ENCODE results near the gene CASTOR1. TPM values are rescaled to one million over a fixed set of nuclear protein-coding genes. Genes with fewer than 3 reads are reported as not detected.

The CASTOR1 gene
- total RNA-seq, 1 donor from 2014 or later = 8.2 TPM

GRCh38 chr22:30276039-30276438, 13.3 kb downstream of the CASTOR1 start:
- DNase-seq (ENCODE audit: missing footprints) (peak; percentile 33), ATAC-seq (no peak)
- intact Hi-C loops (cut with DNase I) = loop anchor here (5.0 kb wide), 1 partner anchor 111 kb away; the partner anchor contains the start of gene RNF215

GRCh38 chr22:30275625-30276024, 13.7 kb downstream of the CASTOR1 start:
- intact Hi-C loops (cut with DNase I) = loop anchor here (5.0 kb wide), 1 partner anchor 112 kb away; the partner anchor contains the start of gene RNF215
- ATAC-seq (no peak), DNase-seq (ENCODE audit: missing footprints) (no peak)

DNA sequence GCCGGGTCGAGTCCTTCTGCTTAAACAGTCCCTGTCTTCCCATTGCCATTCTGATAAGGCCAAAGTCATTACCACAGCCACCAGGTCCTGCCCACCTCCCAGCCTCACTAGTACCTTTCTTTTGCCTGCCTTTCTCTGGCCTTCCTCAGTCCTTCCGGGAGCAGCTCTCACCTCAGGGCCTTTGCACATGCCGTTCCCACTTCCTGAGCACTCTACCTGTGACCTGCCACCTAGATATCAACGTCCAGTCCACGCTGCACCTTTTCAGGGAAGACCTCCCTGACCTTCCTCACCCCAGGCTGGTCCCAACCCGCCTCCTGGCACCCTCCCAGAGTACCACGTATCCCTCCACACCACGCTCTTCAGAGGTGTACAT, 14.9 kb downstream of the CASTOR1 start:
- DNase-seq (ENCODE audit: missing footprints) = no peak
- intact Hi-C loops (cut with DNase I) = no loop called here

DNA sequence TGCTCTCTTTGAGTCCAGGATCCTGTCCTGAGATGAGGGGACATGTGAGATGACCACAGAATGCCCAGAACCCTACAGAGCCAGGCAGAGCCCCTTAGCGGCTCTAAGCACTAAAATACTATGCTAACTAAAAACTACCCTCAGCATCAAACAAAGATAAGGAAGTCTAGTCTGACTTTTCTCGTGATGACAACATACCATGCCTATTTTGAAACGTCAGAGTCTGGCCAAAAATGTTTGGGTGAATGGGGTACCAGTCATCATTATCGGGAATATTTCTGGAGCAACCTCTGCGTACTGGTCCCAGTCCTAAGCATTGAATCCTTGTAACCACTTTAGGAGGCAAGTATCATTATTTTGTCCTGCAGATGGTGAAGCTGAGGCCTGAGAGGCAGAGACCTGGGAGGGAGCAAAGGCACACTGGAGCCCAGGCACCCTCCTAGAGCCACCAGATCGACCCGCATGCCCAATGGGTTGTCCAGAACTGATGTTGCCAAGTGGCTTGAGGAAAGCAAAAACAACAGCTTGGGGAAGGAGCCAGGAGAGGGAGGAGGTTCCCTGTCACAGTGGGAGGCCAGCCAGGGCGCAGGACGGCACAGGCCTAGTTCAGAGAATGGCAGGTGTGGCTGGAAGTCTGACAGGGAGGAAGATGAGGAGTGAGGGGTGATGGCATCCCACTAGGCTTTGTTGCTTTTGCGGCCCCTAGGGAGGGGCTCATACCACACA, 15.4 kb downstream of the CASTOR1 start:
- intact Hi-C loops (cut with DNase I) = no loop called here
- DNase-seq (ENCODE audit: missing footprints) (peak; percentile 45), ATAC-seq (no peak)

More for the DNA sequence above, 14.9 kb downstream of the CASTOR1 start:
- no peak for ATAC-seq

DNA sequence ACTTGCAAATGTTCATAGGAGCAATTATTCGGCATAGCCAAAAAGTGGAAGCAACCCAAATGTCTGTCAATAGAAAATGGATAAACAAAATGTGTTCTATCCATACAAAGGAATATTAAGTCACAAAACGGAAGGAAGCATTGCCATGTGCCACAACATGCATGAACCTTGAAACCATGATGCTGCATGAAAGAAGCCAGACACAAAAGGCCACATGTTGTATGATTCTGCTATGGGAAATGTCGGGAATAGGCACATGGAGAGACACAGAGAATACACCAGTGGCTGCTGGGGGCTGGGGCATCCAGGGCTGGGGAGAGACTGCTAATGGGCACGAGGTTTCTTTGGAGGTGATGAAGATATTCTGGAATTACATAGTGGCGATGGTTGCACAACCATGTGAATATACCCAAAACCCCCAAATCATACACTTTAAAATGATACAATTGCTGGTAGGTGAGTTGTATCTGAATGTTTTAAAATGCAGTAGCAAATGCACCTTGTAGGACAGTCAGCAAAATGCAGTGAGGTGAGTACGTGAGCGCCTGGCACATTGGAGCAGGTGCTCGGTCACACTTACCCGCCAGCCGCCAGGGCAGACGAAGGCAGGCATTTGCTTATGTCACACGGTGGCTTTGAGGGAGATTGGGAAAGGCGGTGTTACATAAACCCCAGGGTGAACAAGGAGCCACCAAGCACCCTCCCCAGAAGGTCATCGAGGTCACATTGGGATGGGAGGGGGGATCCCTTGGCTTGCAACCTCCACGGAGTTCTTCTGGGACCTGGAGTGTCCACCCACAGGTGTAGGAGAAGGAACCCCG, 16.3 kb downstream of the CASTOR1 start:
- ATAC-seq (no peak), DNase-seq (ENCODE audit: missing footprints) (peak; percentile 60)
- intact Hi-C loops (cut with DNase I) = no loop called here

GRCh38 chr22:30270832-30271231, 18.5 kb downstream of the CASTOR1 start:
- DNase-seq (ENCODE audit: missing footprints) = peak; percentile 93
- intact Hi-C loops (cut with DNase I) = no loop called here

DNA sequence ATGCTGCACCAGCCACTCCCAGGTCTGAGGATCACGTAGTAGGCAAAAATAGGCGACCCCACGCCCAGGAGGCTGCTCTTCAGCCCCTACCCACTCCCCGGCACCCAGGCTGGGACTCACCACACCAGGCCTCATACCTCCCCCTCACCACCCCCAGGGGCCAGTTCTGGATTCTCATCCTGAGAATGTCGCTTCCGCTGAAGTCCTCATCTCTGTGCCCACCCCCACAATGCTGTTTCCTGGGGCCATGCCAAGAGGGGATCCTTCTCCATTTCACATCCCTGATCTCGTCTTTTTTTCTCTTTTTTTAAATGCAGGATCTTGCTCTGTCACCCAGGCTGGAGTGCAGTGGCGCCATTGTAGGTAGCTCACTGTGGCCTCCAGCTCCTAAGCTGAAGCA, 21.0 kb downstream of the CASTOR1 start:
- ATAC-seq (no peak), DNase-seq (ENCODE audit: missing footprints) (peak; percentile 20)
- intact Hi-C loops (cut with DNase I) = no loop called here

More at GRCh38 chr22:30270832-30271231, 18.5 kb downstream of the CASTOR1 start:
- ATAC-seq = peak; percentile 66

GRCh38 chr22:30267382-30268302, 21.7 kb downstream of the CASTOR1 start:
- ATAC-seq = no peak
- intact Hi-C loops (cut with DNase I) = no loop called here

GRCh38 chr22:30266445-30267381, 22.6 kb downstream of the CASTOR1 start, which contains the start of gene OSM:
TSS of gene OSM (minus strand) at chr22:30266851. CDS start at chr22:30266799, 52 bp downstream.
- intact Hi-C loops (cut with DNase I) = no loop called here
- peak; percentile 27 for ATAC-seq
- peak; percentile 92 for DNase-seq (ENCODE audit: missing footprints)

More at GRCh38 chr22:30267382-30268302, 21.7 kb downstream of the CASTOR1 start:
- DNase-seq (ENCODE audit: missing footprints) = peak; percentile 76

DNA sequence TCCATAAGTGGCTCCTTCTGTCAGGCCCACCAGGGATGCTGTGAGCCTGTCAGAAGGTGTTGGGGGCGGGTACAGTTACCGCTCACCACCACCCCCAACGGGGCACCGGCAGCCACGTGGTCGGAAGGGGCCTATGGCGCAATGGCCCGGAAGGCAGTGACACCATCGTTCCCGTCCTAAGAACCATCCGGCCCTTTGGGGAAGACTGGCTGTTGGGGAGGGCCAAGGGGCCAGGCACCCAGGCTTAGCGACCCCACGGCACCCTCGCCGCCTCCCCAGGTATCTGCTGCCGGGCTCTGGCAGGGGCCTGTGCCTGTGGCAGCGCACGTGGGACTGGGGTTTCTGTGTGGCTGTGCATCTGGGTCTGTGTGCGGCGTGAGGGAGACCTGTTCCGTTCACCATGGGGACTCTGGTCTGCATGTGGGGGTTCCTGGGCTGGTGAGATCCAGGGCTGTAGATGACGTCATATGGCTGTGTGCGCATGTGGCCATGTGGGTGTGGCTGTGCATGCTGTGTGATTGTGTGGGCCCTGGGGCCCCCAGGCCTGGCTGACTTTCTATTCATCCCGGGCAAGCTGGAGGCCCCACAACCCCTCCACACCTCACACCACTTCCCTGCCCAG, 23.4 kb downstream of the CASTOR1 start:
- peak; percentile 49 for ATAC-seq
- peak; percentile 91 for DNase-seq (ENCODE audit: missing footprints)

DNA sequence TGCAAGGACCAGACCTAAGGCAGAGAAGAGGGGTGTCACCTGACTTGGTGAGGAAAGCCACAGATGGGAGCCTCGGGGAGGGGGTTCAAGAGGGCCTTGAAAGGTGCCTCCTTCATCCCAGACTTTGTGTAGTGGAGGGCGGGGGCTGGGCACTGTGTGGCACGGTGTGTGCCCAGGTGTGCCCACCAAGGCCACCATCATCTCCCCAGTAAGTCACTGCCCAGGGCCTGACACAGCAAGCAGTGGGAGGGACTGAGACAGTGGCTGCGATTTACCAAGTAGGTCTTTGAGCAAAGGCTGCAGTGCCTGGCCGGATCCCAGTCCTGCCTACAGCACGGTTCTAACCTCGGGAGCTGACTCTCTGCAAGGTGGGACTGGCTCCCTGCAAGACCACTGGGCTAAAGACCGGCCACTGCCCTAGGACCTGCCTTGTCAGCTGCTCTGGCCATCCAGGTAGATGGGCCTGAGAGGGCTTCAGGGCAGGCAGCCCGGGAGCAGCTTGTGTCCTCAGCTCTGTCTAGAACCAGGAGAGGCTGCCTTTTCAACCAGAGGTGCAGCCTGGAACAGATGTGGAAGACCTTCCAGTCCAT, 24.1 kb downstream of the CASTOR1 start:
- intact Hi-C loops (cut with DNase I) = no loop called here
- no peak for ATAC-seq
- peak; percentile 42 for DNase-seq (ENCODE audit: missing footprints)

More for the DNA sequence above, 23.4 kb downstream of the CASTOR1 start:
- intact Hi-C loops (cut with DNase I) = no loop called here

- peak; percentile 60 for DNase-seq (ENCODE audit: missing footprints)
- ATAC-seq = no peak
- intact Hi-C loops (cut with DNase I) = loop anchor here (1.0 kb wide), 1 partner anchor 23 kb away; no protein-coding TSS in a partner anchor
Measured at GRCh38 chr22:30263883-30264282, 25.4 kb downstream of the CASTOR1 start.

DNA sequence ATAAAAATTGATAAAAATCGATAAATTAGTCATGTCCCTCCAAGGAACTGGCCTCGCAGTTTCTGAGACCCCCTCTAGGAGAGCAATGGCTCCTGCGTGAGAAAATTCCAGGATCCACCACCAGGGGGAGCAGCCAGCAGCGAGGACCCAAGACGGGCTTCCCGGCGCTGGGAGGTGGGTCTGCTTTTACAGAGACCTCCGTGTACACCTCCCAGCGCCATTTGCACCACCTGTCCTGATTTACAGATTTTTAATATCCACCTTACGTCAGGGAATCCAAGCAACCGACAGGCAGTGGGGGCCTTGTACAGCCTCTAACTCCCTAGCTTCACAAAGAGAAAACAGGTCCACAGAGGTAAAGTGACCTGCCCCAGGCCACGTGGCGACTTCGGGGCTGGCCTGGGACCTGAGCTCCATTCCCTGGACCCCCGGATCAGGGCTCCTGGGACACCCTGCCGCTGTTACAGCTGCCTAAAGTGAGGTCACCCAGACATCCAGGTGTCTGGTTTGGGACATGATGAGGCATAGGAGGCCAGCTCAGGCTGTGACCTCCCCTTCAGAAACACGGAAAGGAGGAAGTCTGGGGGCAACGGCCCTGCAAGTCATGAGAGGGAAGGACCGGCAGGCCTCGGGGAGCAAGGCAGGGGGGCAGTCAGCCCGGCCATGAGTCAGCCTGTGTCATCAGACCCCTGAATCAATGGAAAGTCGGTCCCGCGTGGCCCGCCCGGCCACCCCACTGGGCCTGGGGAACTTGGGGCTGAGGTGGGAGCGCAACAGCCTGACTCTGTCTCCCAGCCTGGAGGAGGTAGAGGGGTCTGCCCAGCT, 26.2 kb downstream of the CASTOR1 start:
- intact Hi-C loops (cut with DNase I) = loop anchor here (1.0 kb wide), 2 partner anchors 24 to 124 kb away; partner anchors contain the start of gene RNF215
- peak; percentile 89 for DNase-seq (ENCODE audit: missing footprints)
- ATAC-seq = no peak

GRCh38 chr22:30262112-30262511, 27.2 kb downstream of the CASTOR1 start:
- intact Hi-C loops (cut with DNase I) = loop anchor here (1.0 kb wide), 1 partner anchor 125 kb away; the partner anchor contains the start of gene RNF215
- peak; percentile 25 for DNase-seq (ENCODE audit: missing footprints)

GRCh38 chr22:30261134-30261533, 28.2 kb downstream of the CASTOR1 start:
- DNase-seq (ENCODE audit: missing footprints) (peak; percentile 75), ATAC-seq (no peak)
- intact Hi-C loops (cut with DNase I) = no loop called here

More at GRCh38 chr22:30262112-30262511, 27.2 kb downstream of the CASTOR1 start:
- ATAC-seq = no peak

- ATAC-seq = no peak
- intact Hi-C loops (cut with DNase I) = no loop called here
- no peak for DNase-seq (ENCODE audit: missing footprints)
Measured at GRCh38 chr22:30260682-30261081, 28.6 kb downstream of the CASTOR1 start.

Data from Right ventricle myocardium inferior (tissue), 1 donor.